ENCODE measurements around the gene SLC22A23.

The SLC22A23 gene

GRCh38 chr6:3239110-3239830, 217.6 kb downstream of the SLC22A23 start:
- Mint-ChIP-seq H3K27ac (no peak overlapping the region), H3K27me3 (ENCODE audit: low read depth, poor library complexity) (peaks cover 3% of the 10 kb centered on the region)
- no peak for DNase-seq

GRCh38 chr6:3237761-3238662, 218.8 kb downstream of the SLC22A23 start:
- no peak for TF ChIP-seq CTCF (IDR thresholded peaks at IDR 0.05)
- H3K4me3 Mint-ChIP-seq, result no peak overlapping the region
- DNase-seq, result no peak
- H3K27me3 Mint-ChIP-seq (ENCODE audit: low read depth, poor library complexity), result peaks cover 3% of the 10 kb centered on the region
- no peaks in the 10 kb centered on the region for H3K9me3 Mint-ChIP-seq
- H3K27ac Mint-ChIP-seq, result no peak overlapping the region
- H3K4me1 Mint-ChIP-seq, result peaks cover 62% of the 10 kb centered on the region
- H3K36me3 Mint-ChIP-seq (ENCODE audit: low read depth), result peaks cover 6% of the 10 kb centered on the region

More at GRCh38 chr6:3239110-3239830, 217.6 kb downstream of the SLC22A23 start:
- Mint-ChIP-seq H3K36me3 (ENCODE audit: low read depth) (peaks cover 16% of the 10 kb centered on the region), H3K4me3 (no peak overlapping the region), H3K9me3 (peaks cover 4% of the 10 kb centered on the region), H3K4me1 (peaks cover 49% of the 10 kb centered on the region)
- TF ChIP-seq CTCF (IDR thresholded peaks at IDR 0.05), result peak; percentile 42

- Mint-ChIP-seq H3K27me3 (ENCODE audit: low read depth, poor library complexity) (peaks cover 3% of the 10 kb centered on the region), H3K36me3 (ENCODE audit: low read depth) (no peaks in the 10 kb centered on the region), H3K4me1 (peaks cover 80% of the 10 kb centered on the region), H3K4me3 (no peak overlapping the region), H3K9me3 (no peaks in the 10 kb centered on the region), H3K27ac (no peak overlapping the region)
- no peak for TF ChIP-seq CTCF (IDR thresholded peaks at IDR 0.05)
- DNase-seq, result no peak
Observed at GRCh38 chr6:3236005-3236404, 220.8 kb downstream of the SLC22A23 start.

- no peaks in the 10 kb centered on the region for H3K36me3 Mint-ChIP-seq (ENCODE audit: low read depth)
- no peak for DNase-seq
- no peaks in the 10 kb centered on the region for H3K9me3 Mint-ChIP-seq
- no peak for TF ChIP-seq CTCF (IDR thresholded peaks at IDR 0.05)
- peaks cover 80% of the 10 kb centered on the region for H3K4me1 Mint-ChIP-seq
- peaks cover 7% of the 10 kb centered on the region for H3K27me3 Mint-ChIP-seq (ENCODE audit: low read depth, poor library complexity)
- H3K27ac Mint-ChIP-seq, result no peak overlapping the region
- no peak overlapping the region for H3K4me3 Mint-ChIP-seq
Observed at GRCh38 chr6:3235486-3235885, 221.4 kb downstream of the SLC22A23 start.

- no peak for TF ChIP-seq CTCF (IDR thresholded peaks at IDR 0.05)
- DNase-seq, result no peak
- no peaks in the 10 kb centered on the region for H3K36me3 Mint-ChIP-seq (ENCODE audit: low read depth)
- H3K4me3 Mint-ChIP-seq, result no peak overlapping the region
- H3K27me3 Mint-ChIP-seq (ENCODE audit: low read depth, poor library complexity), result peaks cover 17% of the 10 kb centered on the region
- no peaks in the 10 kb centered on the region for H3K9me3 Mint-ChIP-seq
- no peak overlapping the region for H3K27ac Mint-ChIP-seq
- H3K4me1 Mint-ChIP-seq, result peaks cover 82% of the 10 kb centered on the region
Observed at GRCh38 chr6:3233904-3234303, 222.9 kb downstream of the SLC22A23 start.
